Sigmoid colon (tissue), 4 donors: Measurements from ENCODE around the gene C17orf107.

Experiments
- EP300 ChIP-seq, 4 donors: sonication (generic); formaldehyde crosslinking; IDR thresholded peaks; one replicate each; pipeline ENCODE4 v1.6.1; 2017; ENCODE audit warnings: antibody characterized with exemption in 4 of 4
- POLR2A ChIP-seq, 2 donors: fragments of 450-650 bp; IDR thresholded peaks; one replicate each; pipeline ENCODE4 v1.6.1; 2016; ENCODE audit warnings: antibody characterized with exemption in 2 of 2, mild to moderate bottlenecking in 2 of 2, moderate library complexity in 2 of 2
- POLR2AphosphoS5 ChIP-seq, 4 donors: sonication (generic); formaldehyde crosslinking; IDR thresholded peaks; one replicate each; pipeline ENCODE4 v1.6.1; 2017; ENCODE audit warnings: antibody characterized with exemption in 4 of 4
- TF ChIP-seq, protein P1 (sequence below), 4 experiments: fragments of 450-650 bp in 3 of 4; fragments of 200-600 bp in 1 of 4; IDR thresholded peaks; one replicate each; pipeline ENCODE4 v1.5.1; 2016 to 2019; ENCODE audit warnings: antibody characterized with exemption in 4 of 4, mild to moderate bottlenecking in 3 of 4, moderate library complexity in 2 of 4

DNA sequence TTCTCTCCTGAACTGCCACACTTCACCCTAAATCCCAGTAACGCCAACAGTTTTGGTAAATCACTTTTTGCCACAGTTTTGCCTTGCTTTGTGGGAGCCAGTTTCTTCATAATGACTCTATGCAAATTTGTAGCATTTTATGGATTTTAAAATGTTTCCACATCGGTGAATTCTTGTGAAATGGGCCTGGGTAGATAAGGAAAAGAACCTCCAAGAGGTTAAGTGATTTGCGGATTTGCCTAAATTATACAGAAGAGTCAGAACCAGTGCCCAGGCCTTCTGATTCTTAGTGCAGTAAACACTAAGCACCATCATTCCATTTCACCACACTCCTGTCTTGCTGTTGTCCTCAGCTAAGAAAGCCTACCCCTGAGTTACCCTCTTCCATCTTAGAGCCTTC is 48.3 kb upstream of the C17orf107 start:
- TF ChIP-seq, protein P1, sequence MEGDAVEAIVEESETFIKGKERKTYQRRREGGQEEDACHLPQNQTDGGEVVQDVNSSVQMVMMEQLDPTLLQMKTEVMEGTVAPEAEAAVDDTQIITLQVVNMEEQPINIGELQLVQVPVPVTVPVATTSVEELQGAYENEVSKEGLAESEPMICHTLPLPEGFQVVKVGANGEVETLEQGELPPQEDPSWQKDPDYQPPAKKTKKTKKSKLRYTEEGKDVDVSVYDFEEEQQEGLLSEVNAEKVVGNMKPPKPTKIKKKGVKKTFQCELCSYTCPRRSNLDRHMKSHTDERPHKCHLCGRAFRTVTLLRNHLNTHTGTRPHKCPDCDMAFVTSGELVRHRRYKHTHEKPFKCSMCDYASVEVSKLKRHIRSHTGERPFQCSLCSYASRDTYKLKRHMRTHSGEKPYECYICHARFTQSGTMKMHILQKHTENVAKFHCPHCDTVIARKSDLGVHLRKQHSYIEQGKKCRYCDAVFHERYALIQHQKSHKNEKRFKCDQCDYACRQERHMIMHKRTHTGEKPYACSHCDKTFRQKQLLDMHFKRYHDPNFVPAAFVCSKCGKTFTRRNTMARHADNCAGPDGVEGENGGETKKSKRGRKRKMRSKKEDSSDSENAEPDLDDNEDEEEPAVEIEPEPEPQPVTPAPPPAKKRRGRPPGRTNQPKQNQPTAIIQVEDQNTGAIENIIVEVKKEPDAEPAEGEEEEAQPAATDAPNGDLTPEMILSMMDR (IDR thresholded peaks at IDR 0.05) = no peak
- TF ChIP-seq POLR2A (IDR thresholded peaks at IDR 0.05) = no peak
- no peak for TF ChIP-seq EP300 (IDR thresholded peaks at IDR 0.05)
- no peak for TF ChIP-seq POLR2AphosphoS5 (IDR thresholded peaks at IDR 0.05)
